GM18519 (cell line): ENCODE data around the gene PCGF1.
A peak's percentile ranks its signal among the peaks of the same experiment; 100 is the strongest.

Source experiments
- ATAC-seq: cut with Tn5 transposase; IDR thresholded peaks from one replicate; pipeline ENCODE4 v1.9.1; 2021; ENCODE audit warnings: mild to moderate bottlenecking, moderate library complexity; ENCODE audit not compliant: unreplicated experiment, low FRiP score

The PCGF1 gene

DNA sequence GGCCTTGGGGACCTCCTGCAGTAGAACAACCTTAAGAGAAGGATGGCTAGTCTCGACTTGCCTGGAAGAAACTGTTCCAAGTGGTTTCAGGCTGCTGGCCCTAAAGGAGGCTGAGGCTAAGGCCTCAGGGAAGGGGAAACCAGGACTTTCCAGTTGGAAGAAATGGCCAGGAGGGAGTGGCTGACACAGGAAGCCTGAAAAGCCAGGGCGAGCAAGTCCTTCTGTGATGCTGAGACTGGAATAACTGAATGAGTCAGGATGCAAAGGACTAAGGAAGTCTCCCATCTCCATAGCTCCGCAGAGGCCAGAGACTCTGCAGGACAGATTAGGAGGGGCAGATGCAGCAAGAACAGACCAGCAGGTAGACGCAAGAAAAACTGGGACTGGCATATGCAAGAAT lies 29.6 kb upstream of the PCGF1 start:
- ATAC-seq: no peak

DNA sequence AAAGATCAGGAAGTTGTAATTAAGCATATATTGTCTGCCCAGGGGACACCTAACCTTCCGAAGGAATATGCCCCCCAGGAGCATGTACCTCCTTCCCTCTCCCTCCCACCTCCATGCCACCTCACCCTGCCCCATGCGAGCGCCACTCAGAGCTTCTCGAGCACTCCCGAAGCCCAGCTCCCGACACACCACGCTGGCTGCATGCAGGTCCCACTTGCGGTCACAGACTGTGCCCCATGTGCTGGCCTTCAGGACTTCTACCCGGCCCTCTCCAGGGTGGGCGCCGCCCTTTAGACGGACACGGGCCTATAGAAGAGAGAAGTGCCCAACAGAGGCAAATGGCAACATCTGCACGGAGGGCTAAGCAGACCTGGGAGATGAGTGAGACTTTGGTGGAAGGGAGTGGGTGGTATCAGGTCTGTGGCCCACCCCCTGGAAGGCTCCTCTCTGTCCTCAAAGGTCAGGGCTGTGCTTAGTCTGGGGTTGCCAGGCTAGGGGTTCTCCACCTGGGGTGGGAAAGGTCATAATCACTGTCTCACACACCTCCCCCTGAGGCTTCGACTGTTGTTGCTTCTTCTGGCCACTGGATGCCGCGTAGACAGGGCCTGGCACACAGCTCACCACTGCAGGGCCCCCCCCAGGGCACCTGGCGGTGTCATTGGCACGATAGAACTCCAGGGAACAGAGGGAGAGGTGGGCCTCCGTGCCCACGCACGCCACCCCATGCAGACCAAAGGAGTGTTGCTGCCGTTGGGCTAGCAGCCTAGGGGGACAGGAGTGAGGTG lies 28.9 kb upstream of the PCGF1 start:
- ATAC-seq: no peak

DNA sequence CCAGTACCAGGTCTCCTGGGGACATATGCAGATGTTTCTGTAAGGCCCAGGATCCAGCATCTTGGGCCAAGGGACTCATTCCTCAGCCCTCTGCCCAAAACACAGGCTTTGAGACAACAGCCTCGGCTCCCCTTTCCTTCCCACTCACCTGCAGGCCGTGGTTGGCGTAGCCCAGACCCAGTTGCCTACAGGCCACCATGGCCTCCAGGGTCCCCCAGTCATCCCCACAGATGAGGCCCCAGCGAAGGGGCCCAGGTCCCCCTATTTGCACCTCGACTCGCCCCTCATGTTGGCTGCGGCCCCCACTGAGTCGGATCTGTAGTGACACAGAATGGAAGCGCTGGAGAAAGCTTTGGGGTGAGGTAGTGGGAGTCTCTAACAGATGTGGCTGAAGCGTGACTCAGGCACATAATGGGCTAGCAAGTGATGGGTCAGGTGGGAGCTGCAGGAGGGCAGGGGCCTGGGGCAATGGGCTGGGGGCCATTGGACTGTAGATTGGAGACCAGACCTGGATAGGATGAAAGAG lies 28.0 kb upstream of the PCGF1 start:
- no peak for ATAC-seq

DNA sequence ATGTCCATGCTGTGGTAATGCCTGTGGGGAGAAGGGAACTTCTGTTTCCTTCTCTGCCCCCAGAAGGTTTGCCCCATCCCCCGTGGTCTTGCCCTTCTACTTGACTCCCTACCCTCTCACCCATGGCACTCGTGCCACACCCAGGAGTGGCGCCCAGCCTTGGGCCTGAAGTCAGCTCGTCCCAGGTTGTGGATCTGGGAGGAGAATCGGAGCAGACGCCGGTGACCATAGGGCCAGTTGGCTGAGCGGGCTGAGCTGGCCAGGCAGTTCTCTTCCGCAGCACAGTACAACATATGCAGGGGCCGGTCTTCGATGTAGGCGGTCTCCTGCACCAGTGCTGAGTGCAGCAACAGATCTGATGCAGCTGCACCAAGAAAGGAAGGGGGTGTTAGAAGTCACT lies 26.9 kb upstream of the PCGF1 start:
- ATAC-seq: no peak

DNA sequence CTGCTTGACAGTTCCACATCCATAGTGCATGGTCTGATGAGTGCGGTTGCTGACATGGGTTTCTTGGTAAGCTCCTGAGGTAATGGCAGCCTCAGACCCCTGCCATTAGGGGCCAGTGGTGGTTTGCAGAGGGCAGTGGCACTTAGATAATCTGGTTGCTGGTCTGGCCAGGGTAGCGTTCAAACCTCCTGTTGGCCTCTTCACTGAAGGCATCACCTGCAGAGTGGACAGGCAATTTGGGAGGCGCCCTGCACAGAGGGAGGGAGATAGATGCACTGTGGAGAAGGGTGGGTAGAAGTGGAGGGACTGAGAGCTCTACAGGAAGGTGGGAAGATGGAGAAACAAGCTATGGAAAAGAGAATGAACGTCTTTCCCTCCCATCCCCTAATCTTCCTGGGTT lies 26.0 kb upstream of the PCGF1 start:
- no peak for ATAC-seq

DNA sequence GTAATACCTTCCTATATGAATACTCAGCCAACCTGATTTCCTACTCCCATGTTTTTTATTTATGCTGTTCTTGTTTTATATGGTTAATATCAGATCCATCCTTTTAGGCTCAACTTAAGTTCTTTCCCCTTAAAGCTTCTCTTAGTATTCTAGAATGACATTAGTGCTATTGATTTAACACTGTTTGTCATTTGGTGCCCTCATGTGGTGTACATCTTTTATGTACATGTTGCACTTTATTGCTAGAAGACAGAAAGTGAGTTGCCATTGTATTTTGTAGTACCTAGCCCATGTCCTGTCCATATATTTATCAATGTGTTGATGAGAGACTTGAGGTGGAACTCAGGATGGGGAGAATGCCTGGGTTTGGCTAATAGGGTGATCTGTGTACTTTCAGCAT lies 24.7 kb upstream of the PCGF1 start:
- ATAC-seq: no peak

DNA sequence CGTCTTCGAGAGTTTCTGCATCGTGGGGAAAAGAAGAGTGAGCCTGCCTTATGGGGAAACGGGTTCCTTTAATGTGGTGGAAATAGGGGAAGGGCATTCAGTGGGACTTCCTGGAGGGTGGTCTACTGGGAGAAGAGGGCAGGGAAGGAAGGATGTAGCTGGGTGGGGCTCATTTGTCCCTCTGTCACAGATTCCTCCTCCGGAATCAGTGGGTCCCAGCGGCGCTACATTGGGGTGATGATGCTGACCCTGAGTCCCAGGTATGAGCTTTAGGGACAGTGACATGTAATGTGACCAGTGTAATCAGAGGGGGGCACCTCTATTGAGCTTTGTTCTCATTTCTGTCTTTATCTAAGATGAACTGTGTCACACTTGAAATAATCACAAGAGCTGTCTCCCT lies 24.2 kb upstream of the PCGF1 start:
- no peak for ATAC-seq

DNA sequence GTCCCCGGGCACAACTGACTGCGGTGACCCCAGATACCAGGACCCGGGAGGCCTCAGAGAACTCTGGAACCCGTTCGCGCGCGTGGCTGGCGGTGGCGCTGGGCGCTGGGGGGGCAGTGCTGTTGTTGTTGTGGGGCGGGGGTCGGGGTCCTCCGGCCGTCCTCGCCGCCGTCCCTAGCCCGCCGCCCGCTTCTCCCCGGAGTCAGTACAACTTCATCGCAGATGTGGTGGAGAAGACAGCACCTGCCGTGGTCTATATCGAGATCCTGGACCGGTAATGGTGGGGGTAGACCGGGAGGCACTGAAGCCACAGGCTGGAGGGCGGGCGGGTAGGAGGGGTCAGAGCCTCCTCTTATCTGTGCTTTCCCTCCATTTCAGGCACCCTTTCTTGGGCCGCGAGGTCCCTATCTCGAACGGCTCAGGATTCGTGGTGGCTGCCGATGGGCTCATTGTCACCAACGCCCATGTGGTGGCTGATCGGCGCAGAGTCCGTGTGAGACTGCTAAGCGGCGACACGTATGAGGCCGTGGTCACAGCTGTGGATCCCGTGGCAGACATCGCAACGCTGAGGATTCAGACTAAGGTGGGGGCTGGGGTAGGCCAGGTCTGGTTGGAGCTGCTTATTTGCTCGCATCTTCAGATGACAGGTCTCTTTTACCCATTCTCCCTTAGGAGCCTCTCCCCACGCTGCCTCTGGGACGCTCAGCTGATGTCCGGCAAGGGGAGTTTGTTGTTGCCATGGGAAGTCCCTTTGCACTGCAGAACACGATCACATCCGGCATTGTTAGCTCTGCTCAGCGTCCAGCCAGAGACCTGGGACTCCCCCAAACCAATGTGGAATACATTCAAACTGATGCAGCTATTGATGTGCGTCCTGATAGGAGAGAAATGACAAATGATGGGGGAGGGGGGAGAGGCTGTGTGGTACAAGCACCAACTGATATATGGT lies 23.0 kb upstream of the PCGF1 start:
- ATAC-seq: no peak

DNA sequence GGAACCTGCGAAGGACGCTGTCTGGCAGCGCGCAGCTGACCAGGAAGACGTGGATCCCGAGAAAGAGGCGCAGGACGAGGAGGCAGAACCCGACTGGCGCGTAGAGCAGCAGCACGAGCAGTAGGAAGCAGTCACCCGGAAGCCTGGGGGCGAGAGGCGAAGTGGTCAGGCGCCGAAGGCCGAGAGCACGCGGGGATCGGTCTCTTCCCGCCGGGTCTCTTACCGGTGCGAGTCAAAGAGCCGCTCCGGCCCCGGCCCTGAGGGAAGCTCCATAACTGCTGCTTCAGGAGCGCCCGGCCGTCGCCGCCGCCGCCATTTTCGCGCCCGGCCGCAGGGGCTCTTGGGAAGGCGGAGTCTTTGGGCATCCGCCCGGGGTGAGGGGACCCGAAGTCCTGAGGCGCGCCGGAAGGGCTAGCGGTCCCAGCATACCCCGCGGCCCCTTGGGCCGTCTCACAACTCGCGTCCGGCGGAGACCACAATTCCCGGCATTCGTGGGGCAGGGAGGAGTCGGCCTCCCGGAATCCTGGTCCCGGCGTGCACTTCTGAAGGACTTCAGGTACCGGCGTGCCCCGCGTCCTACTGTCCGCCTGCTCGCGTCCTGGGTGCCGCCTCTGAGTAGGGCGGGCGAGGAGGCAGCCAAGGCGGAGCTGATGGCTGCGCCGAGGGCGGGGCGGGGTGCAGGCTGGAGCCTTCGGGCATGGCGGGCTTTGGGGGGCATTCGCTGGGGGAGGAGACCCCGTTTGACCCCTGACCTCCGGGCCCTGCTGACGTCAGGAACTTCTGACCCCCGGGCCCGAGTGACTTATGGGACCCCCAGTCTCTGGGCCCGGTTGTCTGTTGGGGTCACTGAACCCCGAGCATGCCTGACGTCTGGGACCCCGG lies 22.1 kb upstream of the PCGF1 start, which contains the start of the genes AUP1 and HTRA2:
AUP1 (minus strand) TSS at position 350 of the 882 bp plus-strand sequence; CDS start at position 273, 77 bp downstream.
HTRA2 (plus strand) TSS at position 577 of the 882 bp plus-strand sequence; CDS start at position 651, 74 bp downstream.
- ATAC-seq: peak; percentile 66

DNA sequence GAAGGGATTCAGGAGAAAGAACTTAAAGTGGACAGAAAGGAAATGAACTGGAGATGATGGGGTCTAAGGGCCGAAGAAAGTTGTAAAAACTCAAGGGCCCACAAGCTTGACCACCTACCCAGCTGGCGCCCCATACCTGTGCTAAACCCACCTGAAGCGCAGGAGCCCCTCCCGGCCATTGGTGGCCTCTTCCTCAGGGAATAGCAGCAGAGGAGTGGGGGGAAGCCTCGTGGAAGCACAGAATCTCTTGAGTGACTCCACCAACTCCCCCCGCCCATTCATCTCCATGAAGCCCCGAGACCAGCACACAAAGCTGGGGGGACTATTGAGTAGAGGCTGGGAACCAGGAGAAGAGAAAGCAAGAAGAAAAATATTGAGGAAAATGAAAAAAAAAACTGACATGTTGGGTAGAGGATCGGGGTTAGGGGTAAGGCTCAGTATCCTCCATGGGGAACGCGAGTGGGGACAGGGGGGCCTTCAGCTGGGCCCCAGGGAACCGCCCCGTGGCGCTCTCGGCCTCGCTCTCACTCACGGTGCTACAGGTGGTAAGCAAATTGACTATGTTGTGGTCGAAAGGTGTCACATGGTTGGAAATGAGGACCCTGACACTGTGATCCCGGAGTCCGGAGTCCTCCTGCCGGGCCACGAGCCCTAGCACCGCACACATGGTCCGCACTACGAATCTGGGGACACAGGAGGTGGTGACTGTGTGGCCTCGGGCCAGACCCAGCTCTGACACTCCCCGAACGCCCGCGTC lies 21.3 kb upstream of the PCGF1 start:
- ATAC-seq: peak; percentile 5

DNA sequence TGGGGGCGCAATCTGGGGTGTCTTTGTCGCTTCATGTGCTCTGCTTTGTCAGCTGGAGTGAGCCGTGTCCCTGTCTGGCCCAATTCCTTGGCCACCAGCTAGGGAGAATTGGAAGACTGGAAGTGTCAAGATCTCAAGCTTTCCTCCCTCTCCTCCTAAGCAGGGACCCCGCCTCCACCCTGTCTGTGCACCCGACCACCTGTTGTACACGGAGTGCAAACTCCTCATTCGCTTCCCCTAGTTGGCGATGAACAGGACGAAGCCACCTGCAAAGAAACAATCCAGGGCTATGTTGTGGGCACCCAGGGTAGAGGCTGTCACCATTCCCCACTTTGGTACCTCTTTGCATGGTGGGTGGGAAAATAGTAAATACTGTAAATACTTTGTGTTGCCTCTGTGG lies 20.2 kb upstream of the PCGF1 start:
- ATAC-seq: no peak

DNA sequence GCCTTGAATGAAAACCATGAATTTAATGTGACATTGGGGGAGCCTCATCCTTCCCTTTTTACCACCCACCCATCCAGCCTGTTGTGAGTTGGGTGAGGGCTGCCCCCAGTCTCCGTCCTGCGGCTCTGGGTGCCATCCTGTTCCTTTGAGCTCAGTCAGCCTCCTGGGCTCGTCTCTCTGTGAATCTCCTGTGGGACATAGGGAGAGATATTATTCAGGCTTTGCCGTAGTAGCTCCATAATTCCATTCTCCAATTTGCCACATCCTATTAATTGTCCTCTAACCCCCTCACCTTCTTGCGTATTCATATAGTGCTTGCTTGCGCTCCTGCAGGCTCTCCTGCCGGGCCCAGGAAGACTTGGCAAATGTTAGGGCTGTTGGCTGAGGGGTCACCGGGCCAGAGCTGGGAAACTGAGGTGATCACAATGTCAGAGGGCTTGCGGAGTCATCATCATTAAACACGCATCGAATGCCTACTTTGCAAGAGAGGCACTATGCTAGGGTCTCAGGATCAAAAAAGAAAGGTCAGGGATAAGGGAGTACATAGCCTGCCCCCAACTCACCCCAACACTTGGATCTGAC lies 19.2 kb upstream of the PCGF1 start:
- no peak for ATAC-seq

DNA sequence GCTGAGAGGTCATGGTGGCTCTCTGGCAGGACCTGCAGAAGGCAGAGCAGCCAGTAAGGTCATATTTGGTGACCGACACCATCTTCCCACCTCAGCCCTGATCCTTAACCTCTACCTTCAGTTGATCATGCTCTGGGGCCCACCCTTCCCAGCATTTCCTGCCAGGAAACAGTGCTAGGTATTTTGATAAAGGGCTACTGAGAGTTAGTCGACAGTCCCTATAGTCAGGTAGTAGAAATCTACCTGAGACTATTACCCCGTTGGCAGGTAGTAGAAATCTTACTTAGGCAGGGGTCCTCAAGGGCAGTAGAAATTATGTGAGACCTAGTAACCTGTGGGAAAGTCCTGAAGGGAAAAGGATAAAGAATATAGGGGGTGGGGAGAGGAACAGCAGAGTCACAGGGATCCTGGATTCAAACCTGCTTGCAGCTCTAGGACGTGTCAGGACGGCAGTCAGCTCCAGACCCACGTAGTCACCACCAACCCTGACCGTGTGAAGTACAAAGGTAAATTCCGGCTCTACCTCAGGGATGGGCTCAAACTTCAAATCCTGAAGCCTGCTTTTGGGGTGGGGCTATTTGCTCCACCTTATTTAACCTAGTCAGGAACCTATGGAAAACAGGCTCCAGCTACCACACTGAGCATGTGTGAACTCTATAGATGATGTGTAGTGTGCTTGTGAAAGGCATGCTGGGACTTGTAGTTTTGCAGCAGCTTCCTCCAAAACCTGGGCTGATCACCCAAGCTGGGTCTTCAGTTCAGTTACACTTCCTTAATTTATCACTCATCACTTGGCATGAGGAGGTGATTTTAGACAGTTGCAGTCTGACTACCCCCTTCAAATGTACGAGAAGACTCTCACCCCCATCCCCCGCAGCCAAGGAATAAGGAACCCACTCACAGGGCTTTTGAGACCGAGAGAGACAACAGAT lies 18.5 kb upstream of the PCGF1 start, which contains the start of gene DQX1:
DQX1 (minus strand) TSS at position 515 of the 932 bp plus-strand sequence; CDS start at position 13, 502 bp downstream.
- peak; percentile 32 for ATAC-seq

DNA sequence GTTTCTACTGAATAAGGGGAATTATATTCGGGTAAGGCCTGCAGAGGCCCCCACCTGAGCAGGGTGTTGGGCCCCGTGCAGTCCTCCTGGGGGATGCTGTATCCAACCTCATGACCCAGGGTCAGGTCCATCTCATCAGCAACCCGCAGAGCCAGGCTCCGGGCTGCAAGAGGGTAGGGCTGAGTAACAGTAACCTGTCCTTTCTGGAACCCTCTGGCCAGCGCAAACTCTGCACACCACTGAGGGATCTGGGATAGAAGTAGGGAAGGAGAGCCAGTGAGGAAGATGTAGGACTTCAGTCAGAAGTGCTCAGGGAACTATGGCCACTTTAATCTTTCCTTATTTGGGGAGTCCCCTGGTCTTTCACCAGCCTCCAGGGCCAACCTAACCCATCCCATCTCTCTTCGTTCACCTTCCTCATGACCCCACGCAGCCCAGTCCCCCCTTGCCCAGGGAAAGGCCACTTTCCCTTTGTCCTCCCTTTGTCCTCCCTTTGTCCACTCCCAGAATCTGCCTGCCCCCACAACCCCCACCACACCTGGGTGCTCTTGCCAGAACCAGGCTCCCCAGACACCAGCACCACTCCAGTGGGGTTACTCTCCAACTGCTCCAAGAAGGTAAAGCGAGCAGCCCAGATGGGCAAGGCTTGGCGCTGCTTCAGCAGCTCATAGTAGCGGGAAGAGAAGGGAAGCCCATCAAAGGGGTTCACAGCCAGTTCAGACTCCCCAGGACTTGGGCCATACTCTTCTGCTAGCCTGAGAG lies 17.6 kb upstream of the PCGF1 start:
- no peak for ATAC-seq

DNA sequence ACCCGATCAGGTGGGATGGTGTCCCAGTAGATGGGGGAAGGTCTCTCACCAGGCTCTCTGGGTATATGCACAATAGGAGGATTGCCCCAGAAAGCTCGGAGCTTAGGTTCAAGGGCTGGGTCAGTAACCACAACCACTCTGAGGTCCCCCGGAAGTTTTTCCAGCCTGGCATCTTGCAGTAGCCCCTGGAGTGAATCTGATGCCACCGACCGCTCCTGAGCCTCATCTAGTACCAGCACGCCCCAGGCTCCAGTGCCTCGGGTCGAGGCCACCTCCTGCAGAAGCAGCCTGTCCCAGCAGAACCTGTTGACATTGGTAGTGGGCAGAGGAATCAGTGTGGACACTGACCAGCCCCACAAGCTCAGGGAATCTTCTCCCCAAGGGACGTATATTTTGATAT lies 16.5 kb upstream of the PCGF1 start:
- no peak for ATAC-seq

DNA sequence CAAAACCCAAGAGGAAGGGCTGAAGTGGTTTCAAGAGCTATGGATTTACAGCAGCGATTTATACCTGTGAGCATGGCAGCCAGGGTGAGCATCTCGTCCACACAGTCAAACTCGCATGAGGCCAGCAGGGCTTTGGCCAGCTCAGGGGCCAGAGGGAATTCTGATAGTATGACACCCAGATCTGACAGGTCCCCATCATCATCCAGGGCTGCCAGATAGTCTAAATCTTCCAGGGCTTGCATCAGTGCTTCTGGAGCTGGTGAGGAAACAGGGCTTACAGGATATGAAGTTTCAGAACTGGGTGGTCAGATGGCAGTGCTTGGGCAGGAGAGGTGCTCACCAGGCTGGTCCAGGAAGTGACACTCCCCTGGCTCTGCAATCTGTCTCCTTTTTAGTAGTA lies 15.0 kb upstream of the PCGF1 start:
- no peak for ATAC-seq

DNA sequence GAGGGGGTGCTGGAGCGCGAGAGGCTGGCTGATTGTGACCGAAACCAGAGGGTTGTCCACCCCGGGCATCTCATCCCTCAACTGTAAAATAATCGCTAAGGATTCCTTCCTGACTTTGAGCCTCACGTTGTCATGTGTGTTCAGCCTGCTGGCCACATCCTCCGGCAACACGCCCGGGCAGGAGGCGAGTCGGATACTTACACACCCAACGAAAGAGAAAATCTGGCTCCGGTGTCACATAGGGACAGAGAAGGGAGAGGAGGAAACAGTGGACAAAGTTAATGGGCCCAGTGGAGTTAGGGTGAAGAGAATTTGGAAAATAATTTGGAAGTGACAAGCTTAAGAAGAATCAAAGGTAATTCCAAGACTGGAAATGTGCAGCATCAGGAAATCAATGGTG lies 9.2 kb upstream of the PCGF1 start:
- no peak for ATAC-seq
